ENCODE data around the gene PRKCD. TPM values are rescaled to one million over a fixed set of nuclear protein-coding genes. Genes with fewer than 3 reads are reported as not detected.

The PRKCD gene
- total RNA-seq, 2 donors from 2014 or later, result 20.4 to 21.8 TPM

DNA sequence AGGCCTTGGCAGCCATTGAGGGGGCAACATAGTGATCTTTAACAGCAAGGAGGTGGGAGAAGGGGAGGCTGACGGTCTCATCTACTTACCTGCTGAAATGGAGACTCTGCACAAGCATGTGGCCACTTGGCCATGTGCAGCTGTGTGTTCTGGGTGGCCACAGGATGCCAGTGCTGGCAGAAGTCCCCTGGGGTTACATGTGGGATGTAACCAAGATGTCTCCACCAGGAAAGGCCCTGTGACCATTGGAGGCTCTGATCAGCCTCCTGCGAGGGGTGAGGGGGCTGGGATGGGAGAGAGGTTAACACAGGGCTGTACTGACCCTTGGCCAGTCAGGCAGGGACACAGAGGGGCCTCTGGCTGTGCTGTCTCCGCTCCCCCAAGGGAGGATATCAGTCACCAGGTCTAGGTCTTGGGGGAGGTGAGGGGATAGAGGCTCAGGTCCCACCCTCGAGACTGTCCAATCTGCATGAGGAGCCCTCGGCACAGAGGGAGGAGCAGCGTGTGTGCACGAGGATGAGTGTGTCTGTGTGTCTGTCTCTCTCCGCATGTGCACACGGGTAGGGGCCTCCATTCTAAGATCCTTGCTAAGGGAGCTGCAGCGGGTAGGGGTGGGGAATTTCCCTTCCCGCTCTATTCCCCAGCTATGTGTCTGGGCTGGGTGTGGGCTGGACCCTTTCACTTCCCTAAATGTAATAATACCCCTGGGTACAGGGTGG is 19.5 kb downstream of the PRKCD start:
- Mint-ChIP-seq H3K4me3 (no peak overlapping the region), H3K9me3 (no peaks in the 10 kb centered on the region), H3K27me3 (no peaks in the 10 kb centered on the region), H3K36me3 (ENCODE audit: low read depth) (peaks cover 65% of the 10 kb centered on the region), H3K27ac (no peak overlapping the region), H3K4me1 (no peaks in the 10 kb centered on the region)
- no peak for ATAC-seq (replicated peaks)

DNA sequence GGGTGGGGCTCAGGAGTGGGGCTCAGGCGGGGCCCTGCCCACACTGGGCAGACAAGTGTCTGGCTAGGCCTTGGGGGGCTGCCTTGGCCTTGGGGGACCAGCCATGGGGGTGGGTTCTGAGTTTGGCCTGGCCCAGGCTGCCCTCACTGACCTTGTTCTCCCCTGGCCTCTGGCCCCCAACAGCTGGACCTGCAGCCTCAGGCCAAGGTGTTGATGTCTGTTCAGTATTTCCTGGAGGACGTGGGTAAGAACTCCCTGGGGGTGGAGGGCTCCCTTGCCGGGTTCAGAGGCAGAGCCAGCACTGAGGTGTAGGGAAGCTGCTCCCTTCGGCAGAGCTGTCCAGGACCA is 20.0 kb downstream of the PRKCD start:
- H3K4me1 Mint-ChIP-seq, result no peaks in the 10 kb centered on the region

GRCh38 chr3:53181528-53181927 is 20.5 kb downstream of the PRKCD start:
- H3K36me3 Mint-ChIP-seq (ENCODE audit: low read depth), result peaks cover 75% of the 10 kb centered on the region
- H3K9me3 Mint-ChIP-seq, result no peaks in the 10 kb centered on the region
- H3K4me1 Mint-ChIP-seq, result no peaks in the 10 kb centered on the region
- H3K27me3 Mint-ChIP-seq, result no peaks in the 10 kb centered on the region
- H3K4me3 Mint-ChIP-seq, result no peak overlapping the region
- ATAC-seq (replicated peaks), result no peak
- no peak overlapping the region for H3K27ac Mint-ChIP-seq

More for the DNA sequence above, 20.0 kb downstream of the PRKCD start:
- no peak overlapping the region for H3K4me3 Mint-ChIP-seq
- no peak overlapping the region for H3K27ac Mint-ChIP-seq
- no peak for ATAC-seq (replicated peaks)
- no peaks in the 10 kb centered on the region for H3K9me3 Mint-ChIP-seq
- H3K27me3 Mint-ChIP-seq, result no peaks in the 10 kb centered on the region
- H3K36me3 Mint-ChIP-seq (ENCODE audit: low read depth), result peaks cover 70% of the 10 kb centered on the region

DNA sequence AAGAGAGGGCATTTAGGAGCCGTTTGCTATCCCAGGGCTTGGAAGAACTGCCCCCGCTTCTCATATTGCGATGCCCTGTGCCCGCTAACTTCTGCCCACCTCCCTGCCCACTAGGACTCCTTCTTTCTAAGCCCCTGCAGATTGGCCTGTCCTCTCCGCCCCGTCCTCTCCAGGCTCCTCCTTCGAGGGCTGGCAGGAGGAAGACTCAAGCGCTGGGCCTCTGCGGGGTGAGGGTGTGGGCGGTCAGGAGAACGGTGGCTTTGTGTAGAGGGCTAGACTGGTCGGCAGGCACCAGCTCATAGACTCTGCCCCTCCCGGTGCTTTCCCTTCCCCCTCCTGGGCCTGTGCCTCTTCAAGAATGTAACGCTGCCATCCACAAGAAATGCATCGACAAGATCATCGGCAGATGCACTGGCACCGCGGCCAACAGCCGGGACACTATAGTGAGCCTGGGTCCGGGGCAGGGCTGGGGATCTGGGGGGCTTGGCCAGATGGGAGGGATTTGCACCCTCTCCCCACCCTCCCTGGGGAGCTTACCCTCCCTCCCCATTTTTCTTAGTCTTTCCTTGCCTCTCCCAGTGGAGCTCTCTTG is 21.9 kb downstream of the PRKCD start:
- no peaks in the 10 kb centered on the region for H3K9me3 Mint-ChIP-seq
- H3K36me3 Mint-ChIP-seq (ENCODE audit: low read depth), result peaks cover 87% of the 10 kb centered on the region
- no peak overlapping the region for H3K4me3 Mint-ChIP-seq
- H3K27me3 Mint-ChIP-seq, result no peaks in the 10 kb centered on the region
- H3K4me1 Mint-ChIP-seq, result no peaks in the 10 kb centered on the region
- no peak for ATAC-seq (replicated peaks)
- H3K27ac Mint-ChIP-seq, result no peak overlapping the region

GRCh38 chr3:53183514-53183913 is 22.5 kb downstream of the PRKCD start:
- Mint-ChIP-seq H3K27ac (no peak overlapping the region), H3K4me3 (no peak overlapping the region), H3K27me3 (no peaks in the 10 kb centered on the region), H3K36me3 (ENCODE audit: low read depth) (peaks cover 85% of the 10 kb centered on the region), H3K9me3 (no peaks in the 10 kb centered on the region), H3K4me1 (no peaks in the 10 kb centered on the region)
- ATAC-seq (replicated peaks), result no peak

DNA sequence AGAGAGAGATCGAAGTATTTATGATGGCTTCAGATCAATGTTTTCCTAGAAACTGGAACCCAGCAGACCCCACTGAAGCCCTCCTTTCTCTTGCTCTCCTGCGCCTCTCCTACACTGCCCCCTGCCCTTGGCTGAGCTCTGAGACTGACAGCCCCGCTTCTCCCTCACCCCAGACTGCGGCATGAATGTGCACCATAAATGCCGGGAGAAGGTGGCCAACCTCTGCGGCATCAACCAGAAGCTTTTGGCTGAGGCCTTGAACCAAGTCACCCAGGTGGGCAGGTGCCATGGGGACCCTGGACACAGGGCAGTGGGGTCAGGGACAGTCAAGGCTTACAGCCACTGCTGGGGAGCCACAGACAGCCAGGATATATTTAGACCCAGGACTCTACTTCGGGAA is 23.7 kb downstream of the PRKCD start:
- Mint-ChIP-seq H3K27me3 (no peaks in the 10 kb centered on the region), H3K27ac (no peak overlapping the region), H3K9me3 (no peaks in the 10 kb centered on the region), H3K4me3 (no peak overlapping the region), H3K36me3 (ENCODE audit: low read depth) (peaks cover 74% of the 10 kb centered on the region), H3K4me1 (no peaks in the 10 kb centered on the region)
- no peak for ATAC-seq (replicated peaks)

DNA sequence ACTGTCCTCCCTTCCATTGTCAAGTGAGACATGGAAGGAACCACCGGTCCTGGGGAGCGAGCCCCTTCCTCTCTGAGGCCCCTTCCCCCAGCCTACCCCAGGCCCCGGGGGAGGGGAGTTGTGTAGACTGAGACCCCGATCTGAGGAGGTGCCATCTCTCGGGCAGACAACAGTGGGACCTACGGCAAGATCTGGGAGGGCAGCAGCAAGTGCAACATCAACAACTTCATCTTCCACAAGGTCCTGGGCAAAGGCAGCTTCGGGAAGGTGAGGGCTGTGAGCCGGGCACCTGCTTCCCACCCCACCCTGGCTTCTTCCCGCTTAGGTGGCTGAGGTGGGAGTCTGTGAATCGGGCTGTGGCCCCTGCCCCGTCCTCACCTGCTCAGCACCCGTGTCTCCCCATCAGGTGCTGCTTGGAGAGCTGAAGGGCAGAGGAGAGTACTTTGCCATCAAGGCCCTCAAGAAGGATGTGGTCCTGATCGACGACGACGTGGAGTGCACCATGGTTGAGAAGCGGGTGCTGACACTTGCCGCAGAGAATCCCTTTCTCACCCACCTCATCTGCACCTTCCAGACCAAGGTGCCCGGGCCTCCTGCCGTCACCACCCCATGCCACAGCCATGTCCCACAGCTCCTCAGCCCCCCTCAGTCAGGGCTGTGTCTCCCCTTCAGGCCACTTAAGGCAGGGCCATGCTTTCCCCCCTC is 24.9 kb downstream of the PRKCD start:
- Mint-ChIP-seq H3K4me1 (no peaks in the 10 kb centered on the region), H3K9me3 (no peaks in the 10 kb centered on the region), H3K4me3 (no peak overlapping the region), H3K27me3 (no peaks in the 10 kb centered on the region), H3K36me3 (ENCODE audit: low read depth) (peaks cover 78% of the 10 kb centered on the region), H3K27ac (no peak overlapping the region)
- no peak for ATAC-seq (replicated peaks)

- no peaks in the 10 kb centered on the region for H3K4me1 Mint-ChIP-seq
- no peak overlapping the region for H3K4me3 Mint-ChIP-seq
- H3K36me3 Mint-ChIP-seq (ENCODE audit: low read depth), result peaks cover 75% of the 10 kb centered on the region
- no peaks in the 10 kb centered on the region for H3K9me3 Mint-ChIP-seq
- H3K27me3 Mint-ChIP-seq, result no peaks in the 10 kb centered on the region
- H3K27ac Mint-ChIP-seq, result no peak overlapping the region
- no peak for ATAC-seq (replicated peaks)
These were observed 25.7 kb downstream of the PRKCD start for GRCh38 chr3:53186726-53187125.

DNA sequence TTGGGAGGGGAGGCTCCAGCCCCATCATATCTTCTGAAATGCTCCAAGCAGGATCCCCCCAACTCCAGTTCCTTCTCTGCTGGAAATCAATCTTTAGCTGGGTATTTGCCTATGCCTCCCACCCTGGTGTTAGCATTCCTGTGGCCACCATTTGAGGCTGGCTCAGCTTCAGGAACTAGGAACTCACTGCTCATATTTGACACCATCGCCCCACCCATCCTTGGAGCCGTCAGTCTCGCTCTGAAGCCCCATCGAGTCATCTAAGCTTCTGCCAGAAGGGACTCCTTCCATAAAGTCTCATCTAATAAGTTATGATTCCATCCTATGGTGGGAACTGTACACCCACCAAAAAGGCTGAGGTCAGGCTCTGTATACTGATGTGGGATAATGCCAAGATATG is 26.4 kb downstream of the PRKCD start:
- H3K27ac Mint-ChIP-seq, result no peak overlapping the region
- no peaks in the 10 kb centered on the region for H3K27me3 Mint-ChIP-seq
- H3K4me3 Mint-ChIP-seq, result no peak overlapping the region
- peaks cover 75% of the 10 kb centered on the region for H3K36me3 Mint-ChIP-seq (ENCODE audit: low read depth)
- no peaks in the 10 kb centered on the region for H3K9me3 Mint-ChIP-seq
- no peaks in the 10 kb centered on the region for H3K4me1 Mint-ChIP-seq
- ATAC-seq (replicated peaks), result no peak

DNA sequence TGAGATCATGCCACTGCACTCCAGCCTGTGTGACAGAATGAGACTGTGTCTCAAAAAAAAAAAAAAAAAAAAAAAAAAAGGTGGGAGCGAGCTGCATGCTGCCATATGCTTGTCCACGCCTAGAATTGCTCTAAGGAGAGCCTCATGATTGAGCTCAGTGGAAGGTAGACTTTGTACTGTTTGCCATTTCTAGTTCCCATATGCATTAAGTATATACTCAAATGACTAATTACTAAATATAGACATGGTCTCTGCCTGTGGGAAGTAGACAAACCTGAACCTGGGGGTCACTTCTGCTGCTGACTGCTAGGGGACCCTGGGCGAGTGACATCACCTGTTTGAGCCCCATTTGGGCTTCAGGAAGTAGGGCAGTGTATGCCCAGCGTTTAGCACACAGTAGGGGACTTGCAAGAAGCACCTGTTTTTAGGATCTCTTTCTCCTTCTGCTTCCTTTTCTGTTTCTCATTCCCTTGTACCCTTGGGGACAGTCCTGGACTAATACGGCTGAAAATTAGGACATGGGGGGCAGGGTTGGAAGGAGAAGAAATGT is 27.2 kb downstream of the PRKCD start:
- peaks cover 75% of the 10 kb centered on the region for H3K36me3 Mint-ChIP-seq (ENCODE audit: low read depth)
- no peaks in the 10 kb centered on the region for H3K9me3 Mint-ChIP-seq
- H3K4me1 Mint-ChIP-seq, result no peaks in the 10 kb centered on the region
- no peak overlapping the region for H3K4me3 Mint-ChIP-seq
- ATAC-seq (replicated peaks), result no peak
- no peaks in the 10 kb centered on the region for H3K27me3 Mint-ChIP-seq
- H3K27ac Mint-ChIP-seq, result no peak overlapping the region

DNA sequence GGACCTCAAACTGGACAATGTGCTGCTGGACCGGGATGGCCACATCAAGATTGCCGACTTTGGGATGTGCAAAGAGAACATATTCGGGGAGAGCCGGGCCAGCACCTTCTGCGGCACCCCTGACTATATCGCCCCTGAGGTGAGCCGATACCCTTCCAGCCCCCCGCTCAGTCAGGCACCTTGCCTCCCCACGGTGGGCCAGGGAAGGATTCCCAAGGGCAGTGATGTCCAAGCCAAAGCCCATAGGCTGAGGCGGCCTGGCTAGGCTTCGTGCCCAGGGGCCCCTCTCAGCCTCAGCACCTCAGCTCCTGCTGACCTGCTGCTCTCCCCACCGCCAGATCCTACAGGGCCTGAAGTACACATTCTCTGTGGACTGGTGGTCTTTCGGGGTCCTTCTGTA is 27.7 kb downstream of the PRKCD start:
- H3K9me3 Mint-ChIP-seq, result no peaks in the 10 kb centered on the region
- no peaks in the 10 kb centered on the region for H3K27me3 Mint-ChIP-seq
- no peak overlapping the region for H3K27ac Mint-ChIP-seq
- no peak overlapping the region for H3K4me3 Mint-ChIP-seq
- H3K4me1 Mint-ChIP-seq, result no peaks in the 10 kb centered on the region
- ATAC-seq (replicated peaks), result no peak
- H3K36me3 Mint-ChIP-seq (ENCODE audit: low read depth), result peaks cover 73% of the 10 kb centered on the region

DNA sequence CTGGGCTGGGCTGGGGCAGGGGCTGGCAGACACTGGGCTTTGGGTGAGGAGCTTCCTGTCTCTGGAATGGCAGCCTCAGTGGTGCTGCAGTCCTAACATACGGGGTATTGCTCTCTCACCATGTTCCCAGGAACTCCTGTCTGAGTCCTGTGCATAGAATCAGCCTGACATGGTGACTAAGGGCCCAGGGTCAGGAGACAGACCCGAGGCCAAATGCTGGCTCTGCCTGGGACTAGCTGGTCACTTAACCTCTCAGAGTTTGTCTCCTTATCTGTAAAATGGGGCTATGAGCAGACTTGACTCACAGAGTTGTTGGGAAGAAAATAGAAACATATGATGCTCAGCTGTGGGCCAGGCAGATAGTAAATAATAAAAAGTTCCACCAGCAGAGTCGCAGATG is 28.3 kb downstream of the PRKCD start:
- no peak for ATAC-seq (replicated peaks)
- Mint-ChIP-seq H3K36me3 (ENCODE audit: low read depth) (peaks cover 68% of the 10 kb centered on the region), H3K4me1 (no peaks in the 10 kb centered on the region), H3K9me3 (no peaks in the 10 kb centered on the region), H3K27ac (no peak overlapping the region), H3K4me3 (no peak overlapping the region), H3K27me3 (no peaks in the 10 kb centered on the region)

DNA sequence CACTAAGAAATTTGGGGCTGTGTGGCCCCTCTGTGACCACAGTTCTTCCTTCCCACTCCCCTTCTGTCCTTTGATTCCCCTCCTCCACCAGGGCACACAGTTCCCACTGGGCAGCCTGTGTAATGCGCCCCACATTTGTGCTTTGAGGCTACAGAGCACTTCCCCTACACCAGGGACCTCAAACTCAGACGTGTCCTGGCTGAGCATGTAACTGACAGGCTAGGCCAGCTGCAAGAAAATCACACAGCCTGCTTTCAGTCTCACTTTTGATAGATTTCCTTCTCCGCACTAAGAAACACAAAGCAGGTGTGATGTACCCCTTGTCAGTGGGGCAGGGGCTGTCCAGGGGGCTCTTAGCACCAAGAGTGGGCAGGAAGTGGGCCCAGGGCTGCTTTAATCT is 29.6 kb downstream of the PRKCD start:
- ATAC-seq (replicated peaks), result no peak
- H3K27me3 Mint-ChIP-seq, result no peaks in the 10 kb centered on the region
- H3K9me3 Mint-ChIP-seq, result no peaks in the 10 kb centered on the region
- H3K4me3 Mint-ChIP-seq, result no peak overlapping the region
- peaks cover 6% of the 10 kb centered on the region for H3K4me1 Mint-ChIP-seq
- H3K36me3 Mint-ChIP-seq (ENCODE audit: low read depth), result peaks cover 54% of the 10 kb centered on the region
- H3K27ac Mint-ChIP-seq, result no peak overlapping the region

GRCh38 chr3:53191836-53192480 is 30.9 kb downstream of the PRKCD start:
- Mint-ChIP-seq H3K27me3 (no peaks in the 10 kb centered on the region), H3K27ac (no peak overlapping the region), H3K4me1 (peaks cover 6% of the 10 kb centered on the region), H3K36me3 (ENCODE audit: low read depth) (peaks cover 43% of the 10 kb centered on the region), H3K4me3 (no peak overlapping the region), H3K9me3 (no peaks in the 10 kb centered on the region)
- no peak for ATAC-seq (replicated peaks)
